ENCODE data around the gene TANC1. TPM values are rescaled to one million over a fixed set of nuclear protein-coding genes. Genes with fewer than 3 reads are reported as not detected.

The TANC1 gene
- total and polyA plus RNA-seq, 12 donors = 17.8 to 90.5 (median 70.0) TPM

GRCh38 chr2:159177957-159178356 is 209.5 kb downstream of the TANC1 start:
- WGBS, 2 donors = 68 to 77% methylated on average over 7 of the region's 7 CpGs
- no peak for DNase-seq
- Histone ChIP-seq H3K4me1 (peaks cover 0 to 43% (median 17%) of the 10 kb centered on the region in 9 donors), H3K9me3 (no peaks in the 10 kb centered on the region), H3K27me3 (no peaks in the 10 kb centered on the region), H3K27ac (no peak overlapping the region), H3K4me3 (no peak overlapping the region), H3K36me3 (peaks cover 0 to 98% (median 17%) of the 10 kb centered on the region in 9 donors)
- intact Hi-C loops (cut with DNase I) = loop anchor here in 1 of 10 donors (10.0 kb wide), 1 partner anchor 283 kb away; no protein-coding TSS in a partner anchor
- TF ChIP-seq, protein P1, sequence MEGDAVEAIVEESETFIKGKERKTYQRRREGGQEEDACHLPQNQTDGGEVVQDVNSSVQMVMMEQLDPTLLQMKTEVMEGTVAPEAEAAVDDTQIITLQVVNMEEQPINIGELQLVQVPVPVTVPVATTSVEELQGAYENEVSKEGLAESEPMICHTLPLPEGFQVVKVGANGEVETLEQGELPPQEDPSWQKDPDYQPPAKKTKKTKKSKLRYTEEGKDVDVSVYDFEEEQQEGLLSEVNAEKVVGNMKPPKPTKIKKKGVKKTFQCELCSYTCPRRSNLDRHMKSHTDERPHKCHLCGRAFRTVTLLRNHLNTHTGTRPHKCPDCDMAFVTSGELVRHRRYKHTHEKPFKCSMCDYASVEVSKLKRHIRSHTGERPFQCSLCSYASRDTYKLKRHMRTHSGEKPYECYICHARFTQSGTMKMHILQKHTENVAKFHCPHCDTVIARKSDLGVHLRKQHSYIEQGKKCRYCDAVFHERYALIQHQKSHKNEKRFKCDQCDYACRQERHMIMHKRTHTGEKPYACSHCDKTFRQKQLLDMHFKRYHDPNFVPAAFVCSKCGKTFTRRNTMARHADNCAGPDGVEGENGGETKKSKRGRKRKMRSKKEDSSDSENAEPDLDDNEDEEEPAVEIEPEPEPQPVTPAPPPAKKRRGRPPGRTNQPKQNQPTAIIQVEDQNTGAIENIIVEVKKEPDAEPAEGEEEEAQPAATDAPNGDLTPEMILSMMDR (IDR thresholded peaks at IDR 0.05) = no peak
- peak in 1 of 8 donors; percentile 29 for ATAC-seq

DNA sequence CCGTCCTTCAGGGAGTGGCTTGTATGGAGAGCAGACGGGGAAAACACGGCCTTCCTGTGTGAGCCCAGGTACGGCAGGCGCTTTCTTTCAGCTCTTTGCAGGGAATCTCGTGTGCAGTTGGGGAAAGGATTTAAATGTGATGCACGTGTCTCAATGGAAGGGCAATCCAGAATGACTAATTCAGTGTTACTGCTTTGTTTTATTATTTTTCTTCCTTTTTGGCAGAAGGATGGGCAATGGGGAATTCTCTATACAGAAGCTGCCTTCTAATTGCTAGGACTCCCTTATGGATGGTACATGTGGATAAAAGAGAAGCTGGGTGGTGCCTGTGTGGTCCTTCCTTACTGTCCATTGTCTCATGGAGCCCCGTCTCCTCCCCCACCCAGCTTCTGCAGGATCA is 210.7 kb downstream of the TANC1 start:
- H3K4me1 ChIP-seq = peaks cover 0 to 49% (median 28%) of the 10 kb centered on the region in 9 donors
- no peaks in the 10 kb centered on the region for H3K9me3 ChIP-seq
- ATAC-seq = no peak
- no peaks in the 10 kb centered on the region for H3K27me3 ChIP-seq
- peaks cover 0 to 87% (median 12%) of the 10 kb centered on the region in 9 donors for H3K36me3 ChIP-seq
- DNase-seq = no peak
- WGBS, 2 donors = 86 to 87% methylated on average over 8 of the region's 8 CpGs
- intact Hi-C loops (cut with DNase I) = loop anchor here in 1 of 10 donors (10.0 kb wide), 1 partner anchor 284 kb away; no protein-coding TSS in a partner anchor
- H3K4me3 ChIP-seq = no peak overlapping the region
- H3K27ac ChIP-seq = peak overlapping the region in 2 of 10 donors; percentile 11 to 36
- TF ChIP-seq, protein P1 (IDR thresholded peaks at IDR 0.05) = no peak

DNA sequence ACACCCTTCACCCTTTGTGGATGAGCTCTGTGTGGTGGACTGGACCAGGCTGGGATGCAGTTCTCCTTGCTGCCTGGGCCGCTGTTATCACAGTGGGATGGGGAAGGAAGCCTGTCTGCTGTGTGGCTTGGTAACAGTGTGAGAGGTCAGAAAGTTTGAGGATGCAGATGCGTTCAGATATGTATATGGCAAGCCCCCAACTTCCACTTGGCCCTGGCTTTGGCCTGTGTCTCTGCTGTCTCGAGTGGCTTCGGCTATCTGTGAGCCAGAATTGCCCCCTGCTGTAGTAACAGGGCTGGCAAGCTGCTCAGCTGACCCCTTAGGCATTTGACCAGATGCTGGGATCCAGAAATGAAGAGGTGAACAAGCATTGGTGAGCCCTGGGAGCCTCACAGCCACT is 211.3 kb downstream of the TANC1 start:
- H3K27ac ChIP-seq = peak overlapping the region in 3 of 10 donors; percentile 11 to 36 (median 12)
- no peaks in the 10 kb centered on the region for H3K9me3 ChIP-seq
- ATAC-seq (peak in 1 of 8 donors; percentile 31), DNase-seq (no peak)
- H3K36me3 ChIP-seq = peaks cover 0 to 81% (median 12%) of the 10 kb centered on the region in 9 donors
- intact Hi-C loops (cut with DNase I) = loop anchor here in 2 of 10 donors (10.0 kb wide), 2 partner anchors 275 to 285 kb away; no protein-coding TSS in a partner anchor
- TF ChIP-seq, protein P1 (IDR thresholded peaks at IDR 0.05) = no peak
- H3K4me1 ChIP-seq = peaks cover 0 to 55% (median 34%) of the 10 kb centered on the region in 9 donors
- WGBS, 2 donors = 50 to 53% methylated on average over 4 of the region's 4 CpGs
- H3K4me3 ChIP-seq = no peak overlapping the region
- H3K27me3 ChIP-seq = no peaks in the 10 kb centered on the region

- intact Hi-C loops (cut with DNase I) = loop anchor here in 1 of 10 donors (10.0 kb wide), 1 partner anchor 279 kb away; no protein-coding TSS in a partner anchor
- DNase-seq (no peak), ATAC-seq (peak in 6 of 8 donors; percentile 20 to 71 (median 43))
- TF ChIP-seq, protein P1 (IDR thresholded peaks at IDR 0.05) = no peak
- Histone ChIP-seq H3K27ac (peak overlapping the region in 7 of 10 donors; percentile 14 to 75 (median 53)), H3K36me3 (peaks cover 0 to 75% (median 9%) of the 10 kb centered on the region in 9 donors), H3K4me3 (no peak overlapping the region), H3K4me1 (peaks cover 0 to 63% (median 37%) of the 10 kb centered on the region in 9 donors), H3K9me3 (no peaks in the 10 kb centered on the region), H3K27me3 (no peaks in the 10 kb centered on the region)
- WGBS, 2 donors = 62 to 63% methylated on average over 9 of the region's 9 CpGs
Observed at GRCh38 chr2:159183346-159183745, 214.9 kb downstream of the TANC1 start.
